Stimulated activated naive CD8-positive, alpha-beta T cell treated with anti-CD3 and anti-CD28 coated beads, Interleukin-15, amount 100 ng/mL, for 72 hours (primary cell): ENCODE data around the gene RPL27.
A peak's percentile ranks its signal among the peaks of the same experiment; 100 is the strongest.
"Not testable (repeated sequence)": the region's sequence is repeated elsewhere in the genome, so short reads cannot be mapped to it uniquely, and the experiment has no call there.

Experiments used
- ATAC-seq: fragments of 150-1000 bp; cut with Tn5 transposase; 2 replicates; pipeline ENCODE4 v1.10.0; 2021; ENCODE audit warnings: mild to moderate bottlenecking, moderate library complexity
- DNase-seq, 2 donors: peaks; one replicate each; pipeline ENCODE4 v3.0.0; 2021 to 2022
- H3K27ac Mint-ChIP-seq, 2 donors: one replicate each; pipeline ENCODE4 v1.8.0; 2022; ENCODE audit warnings: mild to moderate bottlenecking in 2 of 2, mixed read lengths in 2 of 2, moderate library complexity in 2 of 2
- H3K27me3 Mint-ChIP-seq: one replicate; pipeline ENCODE4 v1.8.0; 2022; ENCODE audit warnings: mixed read lengths
- H3K4me1 Mint-ChIP-seq: one replicate; pipeline ENCODE4 v1.8.0; 2022; ENCODE audit warnings: mild to moderate bottlenecking, mixed read lengths
- H3K4me3 Mint-ChIP-seq, 2 donors: one replicate each; pipeline ENCODE4 v1.8.0; 2022; ENCODE audit warnings: mild to moderate bottlenecking in 2 of 2, mixed read lengths in 2 of 2, moderate library complexity in 1 of 2
- H3K9me3 Mint-ChIP-seq, 2 donors: one replicate each; pipeline ENCODE4 v1.8.0; 2022; ENCODE audit warnings: mixed read lengths in 2 of 2

RPL27 gene

GRCh38 chr17:42982266-42982665 is 16.0 kb upstream of the RPL27 start:
- Mint-ChIP-seq H3K4me3 (peak overlapping the region in 1 of 2 donors; percentile 6), H3K4me1 (peaks cover 42% of the 10 kb centered on the region), H3K9me3 (no peaks in the 10 kb centered on the region), H3K27ac (no peak overlapping the region), H3K27me3 (no peaks in the 10 kb centered on the region)
- ATAC-seq (no peak), DNase-seq (no peak)

GRCh38 chr17:42985225-42985624 is 13.0 kb upstream of the RPL27 start:
- Mint-ChIP-seq H3K27ac (no peak overlapping the region), H3K4me1 (peaks cover 32% of the 10 kb centered on the region), H3K9me3 (no peaks in the 10 kb centered on the region), H3K27me3 (no peaks in the 10 kb centered on the region), H3K4me3 (no peak overlapping the region)
- ATAC-seq = no peak
- no peak for DNase-seq

DNA sequence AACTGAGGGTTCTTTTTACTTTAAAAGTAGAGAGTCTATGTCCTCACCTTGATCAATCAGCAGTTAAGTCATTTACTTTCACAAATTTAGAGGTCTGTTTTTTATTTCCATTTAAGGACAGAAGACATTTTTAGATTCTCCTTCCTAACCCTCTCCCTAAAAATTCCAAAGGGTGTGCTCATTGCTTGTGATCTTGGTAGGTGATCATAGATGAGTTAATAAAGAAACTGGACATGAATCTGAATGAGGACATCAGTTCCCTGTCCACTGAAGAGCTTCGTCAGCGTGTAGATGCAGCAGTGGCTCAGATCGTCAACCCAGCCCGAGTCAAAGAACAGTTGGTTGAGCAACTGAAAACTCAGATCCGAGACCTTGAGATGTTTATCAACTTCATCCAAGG is 9.1 kb upstream of the RPL27 start:
- Mint-ChIP-seq H3K9me3 (no peaks in the 10 kb centered on the region), H3K27ac (no peak overlapping the region), H3K4me1 (peaks cover 11% of the 10 kb centered on the region), H3K27me3 (no peaks in the 10 kb centered on the region), H3K4me3 (no peak overlapping the region)
- DNase-seq = no peak
- no peak for ATAC-seq

DNA sequence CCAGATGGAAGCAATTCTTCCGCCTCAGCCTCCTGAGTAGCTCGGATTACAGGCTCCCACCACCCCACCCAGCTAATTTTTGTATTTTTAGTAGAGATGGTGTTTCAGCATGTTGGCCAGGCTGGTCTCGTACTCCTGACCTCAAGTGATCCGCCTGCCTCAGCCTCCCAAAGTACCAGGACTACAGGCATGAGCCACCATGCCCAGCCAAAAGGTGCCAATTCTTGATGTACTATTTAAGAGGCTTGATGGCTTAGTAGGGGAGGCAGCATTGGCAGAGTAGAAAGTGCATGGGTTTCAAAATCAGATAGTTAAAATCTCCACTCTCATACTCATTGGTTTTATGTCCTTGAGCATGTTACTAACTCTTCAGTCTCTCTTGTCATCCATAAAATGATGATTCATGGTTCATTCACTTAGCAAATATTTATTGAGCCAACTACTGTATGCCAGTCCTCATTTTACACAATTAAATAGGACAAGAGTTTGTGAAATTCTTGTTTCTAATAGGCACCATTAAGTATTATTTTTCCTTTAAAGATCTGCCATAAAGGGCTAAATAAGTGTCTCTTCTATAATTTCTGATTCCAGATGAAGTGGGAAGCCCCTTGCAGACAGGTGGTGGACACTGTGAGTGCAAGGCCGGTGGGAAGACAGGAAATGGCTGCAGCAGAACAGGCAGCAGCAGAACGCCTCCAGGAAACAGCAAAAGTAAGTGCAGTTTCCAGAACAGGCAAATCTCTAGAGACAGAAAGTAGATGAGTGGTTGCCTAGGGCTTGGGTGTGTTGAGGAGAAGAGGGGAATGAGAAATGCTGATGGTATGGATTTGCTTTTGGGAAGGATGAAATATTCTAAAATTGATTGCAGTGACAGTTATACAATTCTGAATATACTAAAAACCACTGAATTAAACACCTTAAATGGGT is 8.2 kb upstream of the RPL27 start:
- no peak overlapping the region for H3K27ac Mint-ChIP-seq
- no peaks in the 10 kb centered on the region for H3K27me3 Mint-ChIP-seq
- no peak for DNase-seq
- ATAC-seq = no peak
- H3K9me3 Mint-ChIP-seq = no peaks in the 10 kb centered on the region
- peaks cover 4% of the 10 kb centered on the region for H3K4me1 Mint-ChIP-seq
- no peak overlapping the region for H3K4me3 Mint-ChIP-seq

GRCh38 chr17:42991471-42991870 is 6.7 kb upstream of the RPL27 start:
- DNase-seq = no peak
- Mint-ChIP-seq H3K4me1 (no peaks in the 10 kb centered on the region), H3K4me3 (no peak overlapping the region), H3K9me3 (no peaks in the 10 kb centered on the region), H3K27me3 (no peaks in the 10 kb centered on the region), H3K27ac (no peak overlapping the region)
- ATAC-seq = no peak

DNA sequence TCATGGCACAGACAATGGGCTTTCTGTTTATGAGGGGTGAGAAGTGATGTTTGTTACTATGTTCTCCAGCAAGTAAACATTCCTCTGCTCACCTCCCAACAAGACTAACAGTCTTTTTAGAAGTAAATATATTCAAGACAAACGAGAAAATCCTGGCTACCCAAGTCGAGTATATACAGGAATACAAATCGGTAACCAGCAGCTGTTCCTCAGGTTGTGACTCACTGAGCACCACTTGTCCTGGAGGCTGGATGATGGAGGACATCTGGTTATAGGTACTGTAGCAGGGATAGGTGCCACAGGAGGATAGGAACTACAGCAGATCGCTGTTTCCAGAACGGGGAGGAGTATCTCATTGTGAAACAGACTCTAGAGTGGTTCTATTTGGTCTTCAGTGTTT is 5.3 kb upstream of the RPL27 start:
- no peak overlapping the region for H3K27ac Mint-ChIP-seq
- no peak overlapping the region for H3K4me3 Mint-ChIP-seq
- DNase-seq (no peak), ATAC-seq (no peak)
- H3K9me3 Mint-ChIP-seq = no peaks in the 10 kb centered on the region
- no peaks in the 10 kb centered on the region for H3K27me3 Mint-ChIP-seq
- peaks cover 8% of the 10 kb centered on the region for H3K4me1 Mint-ChIP-seq

DNA sequence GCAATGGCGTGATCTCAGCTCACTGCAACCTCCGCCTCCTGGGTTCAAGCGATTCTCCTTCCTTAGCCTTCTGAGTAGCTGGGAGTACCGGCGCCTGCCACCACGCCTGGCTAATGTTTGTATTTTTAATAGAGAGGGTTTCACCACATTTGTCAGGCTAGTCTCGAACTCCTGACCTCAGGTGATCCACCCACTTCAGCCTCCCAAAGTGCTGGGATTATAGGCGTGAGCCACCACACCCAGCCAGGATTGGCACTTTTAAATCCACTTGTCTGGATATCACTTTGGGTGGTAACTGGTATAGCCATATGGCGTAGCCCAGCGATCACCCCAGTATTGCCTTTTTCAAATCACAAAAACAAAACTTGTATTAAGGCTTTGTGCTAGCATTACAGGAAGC is 4.3 kb upstream of the RPL27 start:
- DNase-seq, H3K9me3 Mint-ChIP-seq, ATAC-seq, H3K27me3 Mint-ChIP-seq, H3K27ac Mint-ChIP-seq, H3K4me3 Mint-ChIP-seq: not testable (repeated sequence)
- H3K4me1 Mint-ChIP-seq = peaks cover 11% of the 10 kb centered on the region

- H3K4me3 Mint-ChIP-seq = peak overlapping the region; percentile 89
- DNase-seq (no peak), ATAC-seq (peak; percentile 1)
- H3K4me1 Mint-ChIP-seq = peaks cover 42% of the 10 kb centered on the region
- H3K27me3 Mint-ChIP-seq = no peaks in the 10 kb centered on the region
- no peaks in the 10 kb centered on the region for H3K9me3 Mint-ChIP-seq
- peak overlapping the region; percentile 99 for H3K27ac Mint-ChIP-seq
Measured at GRCh38 chr17:42997390-42997983, 732 bp upstream of the RPL27 start.

GRCh38 chr17:42999003-42999525 is 845 bp downstream of the RPL27 start:
- peak overlapping the region; percentile 89 for H3K4me3 Mint-ChIP-seq
- no peaks in the 10 kb centered on the region for H3K9me3 Mint-ChIP-seq
- H3K4me1 Mint-ChIP-seq = peaks cover 42% of the 10 kb centered on the region
- no peaks in the 10 kb centered on the region for H3K27me3 Mint-ChIP-seq
- ATAC-seq = no peak
- peak overlapping the region; percentile 99 for H3K27ac Mint-ChIP-seq
- DNase-seq = no peak

DNA sequence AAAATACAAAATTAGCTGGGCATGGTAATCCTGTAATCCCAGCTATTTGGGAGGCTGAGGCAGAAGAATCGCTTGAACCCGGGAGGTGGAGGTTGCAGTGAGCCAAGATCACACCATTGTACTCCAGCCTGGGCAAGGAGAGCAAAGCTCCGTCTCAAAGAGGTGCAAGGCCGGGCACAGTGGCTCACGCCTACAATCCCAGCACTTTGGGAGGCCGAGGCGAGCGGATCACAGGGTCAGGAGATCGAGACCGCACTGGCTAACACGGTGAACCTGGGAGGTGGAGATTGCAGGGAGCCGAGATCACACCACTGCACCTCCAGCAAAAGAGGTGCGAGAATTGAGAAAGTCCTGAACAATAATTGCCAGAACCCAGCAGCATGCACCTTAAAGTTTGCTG is 2.7 kb downstream of the RPL27 start:
- DNase-seq, H3K9me3 Mint-ChIP-seq, H3K27ac Mint-ChIP-seq, ATAC-seq, H3K27me3 Mint-ChIP-seq: not testable (repeated sequence)
- Mint-ChIP-seq H3K4me1 (peaks cover 42% of the 10 kb centered on the region), H3K4me3 (peak overlapping the region in 1 of 2 donors; percentile 13)

GRCh38 chr17:43003542-43004172 is 5.4 kb downstream of the RPL27 start:
- Mint-ChIP-seq H3K9me3 (no peaks in the 10 kb centered on the region), H3K27me3 (no peaks in the 10 kb centered on the region), H3K4me3 (no peak overlapping the region), H3K27ac (peak overlapping the region in 1 of 2 donors; percentile 89), H3K4me1 (peaks cover 48% of the 10 kb centered on the region)
- ATAC-seq (no peak), DNase-seq (no peak)

GRCh38 chr17:43006639-43007551 is 8.7 kb downstream of the RPL27 start, which contains the start of gene IFI35:
Gene IFI35 (plus strand): TSS chr17:43006784. CDS start chr17:43006948, 164 bp downstream.
- Mint-ChIP-seq H3K4me3 (peak within 1 kb of the TSS; percentile 98 to 100), H3K4me1 (peaks cover 35% of the 10 kb centered on the region), H3K9me3 (no peaks in the 10 kb centered on the region), H3K27ac (peak within 1 kb of the TSS; percentile 100), H3K27me3 (no peaks in the 10 kb centered on the region)
- DNase-seq = peak; percentile 77 to 87
- ATAC-seq = peak; percentile 97

DNA sequence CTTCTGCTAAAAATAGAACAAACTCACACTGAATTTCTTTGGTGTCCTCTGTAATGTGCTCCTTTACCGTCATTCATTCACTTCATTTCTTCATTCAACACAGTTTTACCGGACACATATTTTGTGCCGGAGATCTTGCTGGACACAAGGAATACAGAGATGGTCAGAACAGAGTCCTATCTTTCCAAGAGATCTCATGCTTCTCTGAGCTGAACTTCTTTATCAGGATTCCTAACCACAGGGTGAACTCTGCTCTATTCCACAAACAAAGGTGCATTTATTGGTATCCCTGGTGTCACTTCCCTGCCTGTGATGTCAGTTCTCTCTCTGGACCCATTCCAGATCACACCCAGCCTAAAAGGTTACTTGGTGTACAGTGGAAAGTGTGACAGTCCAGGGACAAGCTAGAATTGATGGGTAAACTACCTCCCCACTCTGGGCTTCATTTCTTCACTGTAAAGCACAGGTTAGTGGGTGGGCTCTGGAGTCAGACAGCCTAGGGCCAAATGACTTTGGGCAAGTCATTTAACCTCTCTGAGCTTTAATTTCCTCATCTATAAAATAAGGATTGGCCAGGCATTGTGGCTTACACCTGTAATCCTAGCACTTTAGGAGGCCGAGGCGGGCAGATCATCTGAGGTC is 12.6 kb downstream of the RPL27 start:
- DNase-seq (no peak), ATAC-seq (no peak)
- Mint-ChIP-seq H3K9me3 (no peaks in the 10 kb centered on the region), H3K4me3 (no peak overlapping the region), H3K27me3 (no peaks in the 10 kb centered on the region), H3K4me1 (peaks cover 31% of the 10 kb centered on the region), H3K27ac (no peak overlapping the region)

GRCh38 chr17:43011728-43012472 is 13.7 kb downstream of the RPL27 start:
- no peaks in the 10 kb centered on the region for H3K9me3 Mint-ChIP-seq
- H3K27me3 Mint-ChIP-seq = no peaks in the 10 kb centered on the region
- H3K4me3 Mint-ChIP-seq = no peak overlapping the region

More at GRCh38 chr17:43011728-43012472, 13.7 kb downstream of the RPL27 start:
- no peak for DNase-seq
- peaks cover 23% of the 10 kb centered on the region for H3K4me1 Mint-ChIP-seq
- no peak for ATAC-seq
- H3K27ac Mint-ChIP-seq = no peak overlapping the region
